Activated CD8-positive, alpha-beta memory T cell treated with anti-CD3 and anti-CD28 coated beads, Interleukin-2, amount 50 U/mL, for 1 hour (primary cell): ENCODE measurements around the gene BEX3.
"Not testable (repeated sequence)": the region's sequence is repeated elsewhere in the genome, so short reads cannot be mapped to it uniquely, and the experiment has no call there.

ENCODE experiments used
- DNase-seq: peaks from one replicate; pipeline ENCODE4 v3.0.0-alpha.2; 2020; ENCODE audit errors: extremely low read depth

The BEX3 gene

GRCh38 chrX:103382877-103383276 lies 6.5 kb downstream of the BEX3 start:
- DNase-seq = no peak

GRCh38 chrX:103384672-103385071 lies 8.3 kb downstream of the BEX3 start:
- no peak for DNase-seq

- DNase-seq = not testable (repeated sequence)
These were observed 9.0 kb downstream of the BEX3 start for GRCh38 chrX:103385283-103385830.

- no peak for DNase-seq
These were observed 10.0 kb downstream of the BEX3 start for GRCh38 chrX:103386332-103386731.

GRCh38 chrX:103393487-103393886 lies 17.1 kb downstream of the BEX3 start:
- no peak for DNase-seq

- DNase-seq = no peak
These were observed 19.8 kb downstream of the BEX3 start for GRCh38 chrX:103396186-103396585.

- DNase-seq = no peak
These were observed 20.3 kb downstream of the BEX3 start for GRCh38 chrX:103396660-103397059.

- no peak for DNase-seq
These were observed 21.4 kb downstream of the BEX3 start for GRCh38 chrX:103397707-103398106.

- DNase-seq = no peak
These were observed 22.1 kb downstream of the BEX3 start for GRCh38 chrX:103398421-103398864.

GRCh38 chrX:103399744-103400143 lies 23.4 kb downstream of the BEX3 start:
- DNase-seq = no peak

- no peak for DNase-seq
These were observed 24.6 kb downstream of the BEX3 start for GRCh38 chrX:103400931-103401330.

- no peak for DNase-seq
These were observed 28.1 kb downstream of the BEX3 start for GRCh38 chrX:103404231-103405008.

GRCh38 chrX:103405009-103405333 lies 28.6 kb downstream of the BEX3 start:
- DNase-seq = no peak

- no peak for DNase-seq
These were observed 29.9 kb downstream of the BEX3 start for GRCh38 chrX:103406256-103406655.

- DNase-seq = no peak
These were observed 31.4 kb downstream of the BEX3 start for GRCh38 chrX:103407776-103408175.

GRCh38 chrX:103411721-103412120 lies 35.4 kb downstream of the BEX3 start:
- DNase-seq = not testable (repeated sequence)

- no peak for DNase-seq
These were observed 37.5 kb downstream of the BEX3 start for GRCh38 chrX:103413705-103414387.

- DNase-seq = no peak
These were observed 38.2 kb downstream of the BEX3 start for GRCh38 chrX:103414561-103414960.

GRCh38 chrX:103415068-103415467 lies 38.7 kb downstream of the BEX3 start:
- DNase-seq = no peak

- no peak for DNase-seq
These were observed 39.2 kb downstream of the BEX3 start for GRCh38 chrX:103415528-103415927.

GRCh38 chrX:103417370-103417769 lies 41.0 kb downstream of the BEX3 start:
- DNase-seq = no peak

GRCh38 chrX:103417933-103418332 lies 41.6 kb downstream of the BEX3 start:
- DNase-seq = no peak

GRCh38 chrX:103418811-103419340 lies 42.5 kb downstream of the BEX3 start:
- no peak for DNase-seq
